Body of pancreas (tissue), 4 donors: ENCODE measurements around the gene PNN. TPM values are rescaled to one million over a fixed set of nuclear protein-coding genes. Genes with fewer than 3 reads are reported as not detected.

Experiments
- ATAC-seq: fragments of 150-250 bp; one replicate; pipeline ENCODE4 v1.9.1; 2016
- DNase-seq, 4 donors: peaks; one replicate each; pipeline ENCODE4 v3.0.0-alpha.2; 2019
- H3K27ac ChIP-seq, 4 donors: fragments of 200-600 bp; sonication (generic); 1 replicate in 3 of 4; 2 replicates in 1 of 4; pipeline versions ENCODE4 v1.5.1 to v1.6.1; 2016 to 2019; ENCODE audit warnings: mild to moderate bottlenecking in 1 of 4, mixed read lengths in 1 of 4, moderate library complexity in 1 of 4
- H3K27me3 ChIP-seq, 2 donors: fragments of 200-600 bp; sonication (generic); one replicate each; pipeline ENCODE4 v1.6.0; 2016; ENCODE audit warnings: mild to moderate bottlenecking in 1 of 2
- H3K36me3 ChIP-seq, 2 donors: fragments of 200-600 bp; sonication (generic); replicated peaks in 1 of 2; 2 replicates each; pipeline ENCODE4 v1.5.1; 2016; ENCODE audit warnings: low read depth in 2 of 2; ENCODE audit not compliant: insufficient read depth in 1 of 2
- H3K4me1 ChIP-seq: fragments of 200-600 bp; sonication (generic); one replicate; pipeline ENCODE4 v1.6.0; 2016
- H3K4me3 ChIP-seq, 2 donors: fragments of 200-600 bp; sonication (generic); 1 replicate in 1 of 2; 2 replicates in 1 of 2; pipeline ENCODE4 v1.5.1; 2016 to 2019
- H3K9me3 ChIP-seq, 3 donors: fragments of 200-600 bp; sonication (generic); 1 replicate in 2 of 3; 2 replicates in 1 of 3; pipeline ENCODE4 v1.5.1; 2016
- CTCF ChIP-seq, 7 experiments: fragments of 450-650 bp in 4 of 7; fragments of 200-600 bp in 3 of 7; sonication (generic) in 3 of 7; IDR thresholded peaks; one replicate each; pipeline ENCODE4 v1.5.1; 2016 to 2019; ENCODE audit warnings: antibody characterized with exemption in 7 of 7
- POLR2A ChIP-seq, 3 donors: fragments of 450-650 bp; IDR thresholded peaks; one replicate each; pipeline ENCODE4 v1.6.1; 2016; ENCODE audit warnings: antibody characterized with exemption in 3 of 3, mild to moderate bottlenecking in 2 of 3
- WGBS, 2 donors: methylation state at CpG; one replicate each; pipeline ENCODE4 v1.1.5; 2017; 5-methylcytosine and 5-hydroxymethylcytosine counted together
- intact Hi-C: fragments of 100-400 bp; cut with DNase I; formaldehyde crosslinking; loops from one replicate; pipeline ENCODE4 v1.15.1; 2023
- total RNA-seq, 2 donors: library from RNA; depleted of rRNA; stranded (reverse); fragments of >200 nt; gene quantifications; one replicate each; pipeline ENCODE4 v1.1.0, GENCODE V29; 2016

The PNN gene
- total RNA-seq, 2 donors from 2014 or later: 31.6 to 43.8 TPM

GRCh38 chr14:39145266-39145966, 29.6 kb upstream of the PNN start:
- ATAC-seq: peak; percentile 38
- intact Hi-C loops: no loop called here
- H3K36me3 ChIP-seq: peaks cover 0 to 7% of the 10 kb centered on the region in 2 donors
- WGBS, 2 donors: 63 to 77% methylated on average over 7 of the region's 7 CpGs
- DNase-seq: no peak
- no peaks in the 10 kb centered on the region for H3K9me3 ChIP-seq
- no peaks in the 10 kb centered on the region for H3K4me1 ChIP-seq
- H3K4me3 ChIP-seq: no peak overlapping the region
- H3K27me3 ChIP-seq: no peaks in the 10 kb centered on the region
- TF ChIP-seq POLR2A (IDR thresholded peaks at IDR 0.05): no peak
- TF ChIP-seq CTCF (IDR thresholded peaks at IDR 0.05): no peak
- H3K27ac ChIP-seq: no peak overlapping the region

DNA sequence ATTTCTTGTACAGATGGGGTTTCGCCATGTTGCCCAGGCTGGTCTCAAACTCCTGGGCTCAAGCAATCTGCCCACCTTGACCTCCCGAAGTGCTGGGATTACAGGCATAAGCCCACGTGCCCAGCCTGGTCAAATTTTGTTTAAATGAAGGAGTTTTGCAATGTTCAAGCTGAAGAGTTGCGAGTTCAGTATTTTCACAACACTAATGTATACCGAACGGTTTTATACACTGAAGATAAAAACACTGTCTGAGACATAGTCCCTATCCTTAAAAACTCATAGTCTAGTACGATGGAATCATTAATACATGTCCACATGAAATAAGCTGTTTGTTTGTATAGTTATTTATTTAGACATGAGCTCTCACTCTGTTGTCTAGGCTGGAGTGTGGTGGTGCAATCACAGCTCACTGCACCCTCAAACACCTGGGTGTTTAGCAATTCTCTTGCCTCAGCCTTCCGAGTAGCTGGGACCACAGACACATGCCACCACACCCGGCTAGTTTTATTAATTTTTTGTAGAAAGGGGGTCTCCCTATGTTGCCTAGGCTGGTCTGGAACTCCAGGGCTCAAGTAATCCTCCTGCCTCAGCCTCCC, 20.4 kb upstream of the PNN start:
- TF ChIP-seq POLR2A (IDR thresholded peaks at IDR 0.05): no peak
- no peak for TF ChIP-seq CTCF (IDR thresholded peaks at IDR 0.05)
- no peaks in the 10 kb centered on the region for H3K27me3 ChIP-seq
- H3K4me1 ChIP-seq: no peaks in the 10 kb centered on the region
- 91 to 92% methylated on average over 9 of the region's 9 CpGs for WGBS, 2 donors
- no peak overlapping the region for H3K4me3 ChIP-seq
- no peak for ATAC-seq
- DNase-seq: no peak
- H3K27ac ChIP-seq: no peak overlapping the region
- peaks cover 0 to 7% of the 10 kb centered on the region in 2 donors for H3K36me3 ChIP-seq
- no peaks in the 10 kb centered on the region for H3K9me3 ChIP-seq
- intact Hi-C loops: no loop called here

GRCh38 chr14:39157491-39157890, 17.6 kb upstream of the PNN start:
- Histone ChIP-seq H3K4me1 (no peaks in the 10 kb centered on the region), H3K4me3 (no peak overlapping the region), H3K9me3 (no peaks in the 10 kb centered on the region), H3K27ac (no peak overlapping the region), H3K36me3 (peaks cover 0 to 7% of the 10 kb centered on the region in 2 donors), H3K27me3 (no peaks in the 10 kb centered on the region)
- ATAC-seq (no peak), DNase-seq (no peak)
- TF ChIP-seq POLR2A (IDR thresholded peaks at IDR 0.05) (no peak), CTCF (IDR thresholded peaks at IDR 0.05) (no peak)
- intact Hi-C loops: no loop called here
- 92 to 94% methylated on average over 6 of the region's 6 CpGs for WGBS, 2 donors

DNA sequence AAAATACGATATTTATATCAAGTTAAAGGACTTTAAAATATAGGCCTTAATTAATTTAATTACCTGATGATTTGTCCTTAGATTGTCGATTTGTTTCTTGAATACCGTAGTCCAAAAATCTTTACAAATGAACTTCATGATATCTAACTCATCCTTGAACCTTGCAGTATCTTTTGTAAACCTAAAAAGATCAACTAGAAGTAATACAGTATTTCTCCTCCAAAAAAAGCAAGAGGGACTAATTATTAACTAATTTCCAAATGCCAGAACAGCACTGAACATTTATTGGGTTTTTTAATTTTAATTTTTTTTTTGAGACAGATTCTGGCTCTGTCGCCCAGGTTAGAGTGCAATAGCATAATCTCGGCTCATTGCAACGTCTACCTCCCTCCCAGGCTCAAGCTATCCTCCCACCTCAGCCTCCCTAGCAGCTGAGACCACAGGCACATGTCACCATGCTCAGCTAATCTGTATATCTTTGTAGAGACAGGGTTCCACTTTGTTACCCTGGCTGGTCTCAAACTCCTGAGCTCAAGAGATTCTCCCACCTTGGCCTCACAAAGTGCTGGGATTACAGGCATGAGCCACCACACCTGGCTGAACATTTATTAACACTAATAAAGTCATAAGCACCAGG, 16.7 kb upstream of the PNN start:
- no peak overlapping the region for H3K27ac ChIP-seq
- DNase-seq (no peak), ATAC-seq (no peak)
- H3K9me3 ChIP-seq: no peaks in the 10 kb centered on the region
- H3K4me1 ChIP-seq: no peaks in the 10 kb centered on the region
- no peak for TF ChIP-seq CTCF (IDR thresholded peaks at IDR 0.05)
- TF ChIP-seq POLR2A (IDR thresholded peaks at IDR 0.05): no peak
- WGBS, 2 donors: 66 to 86% methylated on average over 6 of the region's 6 CpGs
- H3K36me3 ChIP-seq: peaks cover 0 to 5% of the 10 kb centered on the region in 2 donors
- H3K27me3 ChIP-seq: no peaks in the 10 kb centered on the region
- intact Hi-C loops: no loop called here
- H3K4me3 ChIP-seq: no peak overlapping the region
